NCI-H460 (cell line): Measurements from ENCODE around the gene SNAPC5. TPM values are rescaled to one million over a fixed set of nuclear protein-coding genes. Genes with fewer than 3 reads are reported as not detected.
"Not testable (repeated sequence)": the region's sequence is repeated elsewhere in the genome, so short reads cannot be mapped to it uniquely, and the experiment has no call there.

ENCODE experiments used
- DNase-seq: peaks from one replicate; pipeline ENCODE4 v3.0.0-alpha.2; 2016; ENCODE audit warnings: low read depth; ENCODE audit errors: extremely low read depth
- small RNA-seq, 2 experiments: library from RNA; depleted of rRNA; stranded (forward); fragments of <200 nt; gene quantifications; one replicate each; pipeline ENCODE3, GENCODE V24; 2014
- total RNA-seq: library from RNA; depleted of rRNA; stranded (reverse); fragments of >200 nt; shearing (Covaris generic); gene quantifications from 2 replicates; pipeline ENCODE4 v1.2.3, GENCODE V29; 2014; rRNA removed

SNAPC5 gene
- total RNA-seq, 1 experiment from 2014 or later: 59.1 TPM

- DNase-seq: not testable (repeated sequence)
These were observed 36.3 kb downstream of the SNAPC5 start for GRCh38 chr15:66461294-66461693.

- DNase-seq: no peak
These were observed 37.5 kb downstream of the SNAPC5 start for GRCh38 chr15:66459818-66460615.

GRCh38 chr15:66456211-66456610 lies 41.4 kb downstream of the SNAPC5 start:
- no peak for DNase-seq

- no peak for DNase-seq
These were observed 43.4 kb downstream of the SNAPC5 start for GRCh38 chr15:66454143-66454542.

GRCh38 chr15:66452971-66453580 lies 44.5 kb downstream of the SNAPC5 start:
- no peak for DNase-seq

GRCh38 chr15:66452420-66452819 lies 45.1 kb downstream of the SNAPC5 start:
- no peak for DNase-seq

Small RNA genes lying within 50 kb of the gene (small RNA-seq; reads per million reads assigned to genes)
- gene MIR4512: 0.06 to 0.08 reads per million in 2 experiments
- 0 reads per million in 2 experiments for gene RF01159
- gene SNORD16: 0 reads per million in 2 experiments
- 0 reads per million in 2 experiments for gene SNORD18A
- 0 reads per million in 2 experiments for gene SNORD18B
- 0 reads per million in 2 experiments for gene SNORD18C

Other genes with a start within 250 kb of the SNAPC5 start
- 0.40 and 0.89 TPM in 2 replicates for gene MEGF11, start 244.0 kb downstream of the SNAPC5 start, total RNA-seq
- 22.9 and 33.3 TPM in 2 replicates for gene DIS3L, start 204.2 kb downstream of the SNAPC5 start, total RNA-seq
- gene TIPIN, start 141.1 kb downstream of the SNAPC5 start, total RNA-seq: 22.8 and 27.0 TPM in 2 replicates
- 39.2 and 48.4 TPM in 2 replicates for gene MAP2K1, start 110.8 kb downstream of the SNAPC5 start, total RNA-seq
- gene RPL4, start 7.1 kb upstream of the SNAPC5 start, total RNA-seq: 7,965 and 8,717 TPM in 2 replicates
- gene ZWILCH, start 7.6 kb upstream of the SNAPC5 start, total RNA-seq: 23.3 and 23.4 TPM in 2 replicates
- gene LCTL, start 68.2 kb upstream of the SNAPC5 start, total RNA-seq: not detected in 2 replicates
- 4.0 and 4.8 TPM in 2 replicates for gene SMAD6, start 204.5 kb upstream of the SNAPC5 start, total RNA-seq